Measurements from ENCODE around the gene SYNE4. TPM values are rescaled to one million over a fixed set of nuclear protein-coding genes. Genes with fewer than 3 reads are reported as not detected.
A peak's percentile ranks its signal among the peaks of the same experiment; 100 is the strongest.
"Not testable (repeated sequence)": the region's sequence is repeated elsewhere in the genome, so short reads cannot be mapped to it uniquely, and the experiment has no call there.

SYNE4 gene
- polyA plus RNA-seq, 10 donors, result 0.12 to 1.0 (median 0.46) TPM; not detected in 1

GRCh38 chr19:35990771-35991730, 17.6 kb downstream of the SYNE4 start:
- DNase-seq, result no peak

DNA sequence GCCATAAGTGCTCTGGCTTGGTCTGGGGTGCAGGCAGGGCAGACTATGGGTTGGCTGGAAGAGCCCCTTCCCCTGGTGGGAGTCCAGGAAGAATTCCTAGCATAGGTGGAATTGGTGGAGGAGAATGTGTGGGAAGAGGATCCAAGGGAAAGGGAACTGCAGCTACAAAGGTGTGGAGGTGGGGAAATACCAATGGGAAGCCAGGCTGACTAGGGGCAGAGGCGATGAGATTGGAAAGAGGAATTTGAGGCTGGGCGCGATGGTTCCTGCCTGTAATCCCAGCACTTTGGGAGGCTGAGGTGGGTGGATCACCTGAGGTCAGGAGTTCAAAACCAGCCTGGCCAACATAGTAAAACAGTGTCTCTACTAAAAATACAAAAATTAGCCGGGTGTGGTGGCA, 18.5 kb downstream of the SYNE4 start:
- DNase-seq, result no peak

DNA sequence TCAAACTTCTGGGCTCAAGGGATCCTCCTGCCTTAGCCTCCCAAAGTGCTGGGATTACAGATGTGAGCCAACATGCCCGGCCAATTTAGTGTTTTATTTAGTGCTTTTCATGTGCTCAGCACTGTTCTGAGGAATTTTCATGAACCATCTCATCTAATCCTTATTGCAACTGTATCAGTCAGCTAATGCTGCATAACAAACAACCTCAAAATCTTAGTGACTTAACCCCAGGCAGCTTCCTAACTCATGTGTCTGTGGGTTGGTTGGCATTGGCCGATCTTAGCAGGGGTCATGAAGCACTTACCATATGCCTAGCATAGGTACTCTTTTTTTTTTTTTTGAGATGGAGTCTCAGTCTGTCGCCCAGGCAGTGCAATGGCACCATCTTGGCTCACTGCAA, 19.8 kb downstream of the SYNE4 start:
- no peak for DNase-seq

DNA sequence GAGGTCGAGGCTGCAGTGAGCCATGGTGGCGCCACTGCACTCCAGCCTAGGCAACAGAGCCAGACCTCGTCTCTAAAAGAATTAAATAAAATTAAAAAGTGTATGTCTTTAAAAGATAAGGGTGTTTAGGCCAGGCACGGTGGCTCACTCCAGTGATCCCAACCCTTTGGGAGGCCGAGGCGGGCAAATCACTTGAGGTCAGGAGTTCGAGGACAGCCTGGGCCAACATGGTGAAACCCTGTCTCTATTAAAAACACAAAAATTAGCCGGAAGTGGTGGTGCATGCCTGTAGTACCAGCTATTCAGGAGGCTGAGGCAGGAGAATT, 21.1 kb downstream of the SYNE4 start:
- DNase-seq, result no peak

GRCh38 chr19:35986664-35987570, 21.7 kb downstream of the SYNE4 start:
- DNase-seq, result no peak

GRCh38 chr19:35986111-35986510, 22.5 kb downstream of the SYNE4 start:
- no peak for DNase-seq

DNA sequence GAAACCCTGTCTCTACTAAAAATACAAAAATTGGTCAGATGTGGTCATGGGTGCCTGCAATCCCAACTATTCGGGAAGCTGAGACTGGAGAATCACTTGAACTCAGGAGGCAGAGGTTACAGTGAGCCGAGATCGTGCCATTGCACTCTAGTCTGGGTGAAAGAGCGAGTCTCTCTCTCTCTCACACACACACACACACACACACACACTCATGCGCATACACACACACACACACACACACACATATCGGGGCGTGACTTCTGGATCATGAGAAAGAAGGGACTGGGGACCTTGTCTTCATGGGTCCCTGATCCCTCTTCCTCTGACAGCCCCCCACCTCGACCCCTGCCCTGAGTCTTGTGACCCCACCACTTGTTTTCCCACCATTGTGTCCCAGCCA, 25.4 kb downstream of the SYNE4 start:
- DNase-seq, result no peak

DNA sequence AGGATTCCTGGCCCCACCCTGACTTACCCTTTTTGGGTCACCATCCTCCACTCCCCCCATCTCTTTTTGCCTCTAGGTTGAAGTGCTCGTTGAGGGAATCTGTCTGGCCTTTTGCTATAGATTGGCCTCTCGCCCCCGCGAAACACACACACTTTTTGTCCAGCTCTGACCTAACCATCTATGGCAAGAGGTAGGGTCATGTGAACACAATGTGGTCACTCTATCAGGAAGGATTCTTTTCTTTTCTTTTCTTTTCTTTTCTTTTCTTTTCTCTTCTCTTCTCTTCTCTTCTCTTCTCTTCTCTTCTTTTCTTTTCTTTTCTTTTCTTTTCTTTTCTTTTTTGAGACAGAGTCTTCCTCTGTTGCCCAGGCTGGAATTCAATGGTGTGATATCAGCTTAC, 27.6 kb downstream of the SYNE4 start:
- DNase-seq, result not testable (repeated sequence)

GRCh38 chr19:35978832-35979365, 29.7 kb downstream of the SYNE4 start:
- DNase-seq, result no peak

- DNase-seq, result no peak
Measured at GRCh38 chr19:35978271-35978670, 30.3 kb downstream of the SYNE4 start.

DNA sequence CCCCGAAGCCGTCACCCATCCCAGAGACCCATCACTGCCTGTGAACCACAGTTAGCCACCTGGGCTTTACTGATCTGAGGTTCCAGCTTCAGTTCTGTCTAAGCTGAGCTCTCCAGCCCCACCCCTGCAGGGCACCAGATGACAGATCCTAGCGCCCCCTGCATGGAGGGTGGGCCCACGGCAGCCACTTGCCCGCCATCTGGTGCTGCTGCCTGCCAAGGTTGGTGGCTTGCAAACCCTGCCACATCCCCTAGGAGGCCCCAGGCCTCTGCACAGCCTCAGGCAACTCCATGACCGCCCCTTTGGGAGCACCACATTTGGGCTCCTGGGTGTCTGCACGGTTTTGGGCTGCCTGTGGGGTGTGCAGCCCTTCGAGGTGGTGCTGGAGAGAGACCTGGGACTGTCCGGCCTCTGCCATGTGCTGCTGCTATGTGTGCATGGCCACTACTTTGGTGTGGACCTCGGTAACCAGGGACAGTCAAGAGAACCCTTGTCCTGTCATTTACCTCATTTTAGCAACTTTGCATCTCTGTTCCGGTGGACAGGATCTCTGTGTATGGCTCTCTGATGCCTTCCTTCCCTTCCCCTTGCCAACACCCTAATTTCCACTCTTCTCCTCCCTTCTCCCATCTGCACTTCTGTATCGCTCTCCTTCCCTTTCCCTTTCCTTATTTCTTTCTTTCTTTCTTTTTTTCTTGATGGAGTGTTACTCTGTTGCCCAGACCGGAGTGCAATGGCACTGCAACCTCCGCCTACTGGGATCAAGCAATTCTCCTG, 31.0 kb downstream of the SYNE4 start:
- DNase-seq, result no peak

DNA sequence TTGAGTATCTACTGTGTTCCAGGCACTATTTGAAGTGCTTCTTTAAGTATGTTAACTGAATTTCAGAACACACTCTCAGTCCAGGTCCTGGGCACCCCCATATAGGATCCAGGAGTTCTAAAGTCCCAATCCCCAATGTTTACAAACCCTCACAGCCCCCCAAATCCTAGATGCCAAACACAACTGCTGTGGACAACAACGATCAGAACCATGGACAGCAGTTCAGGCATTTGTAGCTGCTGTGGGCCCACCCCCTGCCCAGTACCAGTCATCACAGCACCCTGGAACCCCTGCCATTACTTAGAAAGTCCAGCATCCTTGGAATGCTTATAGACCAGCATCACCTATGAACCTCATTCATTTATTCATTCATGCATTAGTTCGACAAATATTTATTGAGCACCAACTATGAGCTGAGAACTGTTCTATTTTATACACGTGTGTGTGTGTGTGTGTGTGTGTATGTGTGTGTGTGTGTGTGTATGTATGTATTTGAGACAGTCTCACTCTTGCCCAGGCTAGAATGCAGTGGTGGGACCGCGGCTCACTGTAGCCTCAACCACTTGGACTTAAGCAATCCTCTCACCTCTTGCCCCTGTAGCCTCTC, 32.9 kb downstream of the SYNE4 start:
- DNase-seq, result peak in 2 of 3 donors; percentile 14 to 47

DNA sequence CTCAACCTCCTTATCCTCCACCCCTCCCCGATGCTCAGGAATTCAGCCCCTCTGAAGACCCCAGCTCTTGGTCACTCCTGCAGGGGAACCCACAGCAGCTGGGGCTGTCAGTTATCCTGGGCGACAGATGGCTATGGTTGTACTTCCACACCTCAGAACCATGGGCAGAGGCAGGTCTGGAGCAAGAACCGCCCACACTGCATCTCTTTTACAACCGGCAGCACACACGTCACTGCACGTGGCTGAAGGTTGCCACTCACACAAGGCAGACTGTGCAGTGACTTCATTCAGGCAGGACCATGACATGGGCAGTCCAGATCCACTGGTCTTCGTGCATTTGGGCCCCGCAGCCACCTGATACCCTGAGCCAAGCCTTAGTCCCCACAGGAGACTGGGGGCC, 35.1 kb downstream of the SYNE4 start:
- DNase-seq, result no peak

GRCh38 chr19:35966771-35967170, 41.8 kb downstream of the SYNE4 start:
- DNase-seq, result no peak

DNA sequence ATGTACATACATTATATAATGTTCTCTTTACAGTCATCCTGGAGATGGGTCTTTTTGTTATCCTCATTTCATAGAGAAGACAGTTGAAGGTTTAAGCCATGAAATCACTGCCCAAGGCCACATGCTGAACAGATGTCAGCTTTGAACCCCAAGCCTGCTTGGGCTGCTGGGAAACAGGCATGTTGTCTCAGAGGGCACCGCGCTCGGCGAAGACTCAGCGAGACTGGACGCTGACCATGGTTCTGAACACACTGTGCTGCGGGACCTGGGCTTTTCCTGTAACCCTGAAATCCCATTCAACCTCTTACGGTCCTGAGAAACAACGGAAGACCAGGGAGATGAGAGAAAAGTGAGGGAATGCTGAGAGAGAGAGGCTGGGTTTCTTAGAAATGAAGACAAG, 45.1 kb downstream of the SYNE4 start:
- DNase-seq, result peak; percentile 30 to 82 (median 73)

GRCh38 chr19:35960432-35960972, 48.1 kb downstream of the SYNE4 start:
- DNase-seq, result no peak

DNA sequence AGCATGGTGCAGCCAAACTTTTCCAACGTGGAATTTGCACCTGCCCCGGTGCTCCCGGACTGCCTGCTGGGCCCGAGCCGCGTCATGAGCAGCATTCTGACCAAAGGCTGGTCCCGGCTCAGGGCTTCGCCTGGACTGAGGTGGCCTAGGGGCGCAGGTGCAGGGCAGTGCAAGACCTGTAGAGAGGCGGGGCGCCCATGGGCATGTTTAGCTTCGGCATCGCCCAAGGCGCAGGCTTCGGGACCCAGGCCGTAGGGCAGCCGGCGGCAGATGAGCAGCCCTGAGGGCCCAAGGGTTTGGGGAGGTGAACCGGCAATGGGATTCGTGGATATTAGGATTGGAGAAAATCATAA, 48.7 kb downstream of the SYNE4 start:
- DNase-seq, result no peak

DNA sequence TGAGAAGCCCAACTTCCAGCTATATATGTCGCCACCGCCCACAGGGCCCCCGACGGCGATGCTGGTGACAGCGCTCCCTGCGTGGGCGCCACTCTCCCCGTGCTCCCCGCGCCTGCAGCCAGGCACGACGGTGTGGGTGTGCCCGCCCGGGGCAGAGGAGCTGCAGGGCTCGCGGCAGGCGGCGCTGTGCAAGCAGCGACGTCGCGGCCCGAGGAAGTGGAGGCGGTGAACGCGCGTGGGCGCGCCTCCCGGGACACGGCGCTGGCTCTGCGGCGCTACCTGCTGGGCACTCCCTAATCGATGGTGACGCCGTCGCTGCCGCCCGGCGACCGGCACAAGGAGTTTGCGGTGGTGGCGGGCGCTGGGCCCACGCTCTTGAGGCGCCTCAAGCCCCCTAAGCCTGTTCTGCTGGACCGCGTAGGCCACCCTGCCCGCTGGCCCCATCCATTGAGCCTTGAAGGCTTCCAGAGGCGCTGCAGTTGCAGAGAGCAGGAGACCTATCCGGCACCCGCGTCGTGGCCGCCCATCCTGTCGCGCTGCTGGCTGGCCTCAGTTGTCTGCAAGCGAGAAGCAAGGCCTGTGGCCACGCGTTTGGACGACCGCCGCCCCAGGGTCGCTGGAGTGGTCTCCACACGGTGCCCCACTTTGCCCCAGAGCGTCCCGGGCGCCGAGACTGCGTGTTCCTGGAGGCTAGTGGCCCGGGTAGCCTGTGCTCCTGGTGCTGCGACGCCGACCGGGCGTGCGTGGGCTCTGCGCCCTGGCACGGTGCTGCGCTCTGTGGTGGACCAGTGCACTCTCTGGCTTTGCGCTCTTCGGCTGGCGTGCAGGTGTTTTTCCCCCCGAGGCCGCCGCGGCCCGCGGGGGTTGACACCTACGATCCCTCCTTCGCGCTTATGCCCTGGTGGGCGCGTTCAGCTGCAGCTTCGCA, 49.3 kb downstream of the SYNE4 start:
- no peak for DNase-seq

DNA sequence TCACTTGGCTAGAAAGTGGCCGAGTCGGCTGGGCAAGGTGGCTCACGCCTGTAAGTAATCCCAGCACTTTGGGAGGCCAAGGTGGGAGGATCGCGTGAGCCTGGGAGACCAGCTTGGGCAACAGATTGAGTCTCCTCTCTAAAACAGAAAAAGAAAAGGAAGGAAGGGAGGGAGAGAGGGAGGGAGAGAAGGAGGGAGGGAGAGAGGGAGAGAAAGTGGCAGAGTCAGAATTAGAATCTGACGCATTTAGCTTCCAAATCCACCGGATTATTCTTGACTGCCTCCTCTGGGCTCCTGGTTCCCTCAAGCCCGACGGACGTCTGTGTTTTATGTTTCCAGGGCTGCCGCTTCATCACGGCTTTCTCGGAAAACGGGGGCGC, 50.0 kb downstream of the SYNE4 start:
- no peak for DNase-seq

DNA sequence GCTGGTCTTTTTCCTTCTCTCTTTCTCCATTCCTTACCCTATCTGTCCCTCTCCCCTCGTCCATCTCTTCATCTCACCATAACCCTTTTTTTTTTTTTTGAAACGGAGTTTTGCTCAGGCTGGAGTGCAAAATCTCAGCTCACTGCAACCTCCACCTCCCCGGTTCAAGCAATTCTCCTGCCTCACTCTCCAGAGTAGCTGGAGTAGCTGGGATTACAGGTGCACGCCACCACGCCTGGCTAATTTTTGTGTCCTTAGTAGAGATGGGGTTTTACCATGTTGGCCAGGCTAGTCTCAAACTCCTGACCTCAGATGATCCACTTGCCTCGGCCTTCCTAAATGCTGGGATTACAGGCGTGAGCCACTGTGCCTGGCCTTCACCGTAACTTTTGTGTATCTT, 51.2 kb downstream of the SYNE4 start:
- DNase-seq, result not testable (repeated sequence)

All from muscle of back (tissue), 11 donors.